GM06990 (cell line): ENCODE results near the gene FUT4.

Experiments
- DNase-seq: peaks from one replicate; pipeline ENCODE4 v3.0.0-alpha.2; 2011; ENCODE audit not compliant: insufficient read length; ENCODE audit errors: extremely low read depth
- H3K27me3 ChIP-seq: replicated peaks from 2 replicates; pipeline ENCODE4 v1.6.0; 2011; ENCODE audit warnings: low read length; ENCODE audit not compliant: control insufficient read depth, insufficient read depth
- H3K36me3 ChIP-seq: 2 replicates; pipeline ENCODE4 v1.5.1; 2011; ENCODE audit warnings: low read length; ENCODE audit not compliant: control insufficient read depth, insufficient read depth
- H3K4me3 ChIP-seq: replicated peaks from 2 replicates; pipeline ENCODE4 v1.5.1; 2011; ENCODE audit warnings: low read depth, mild to moderate bottlenecking, control low read depth, low read length
- TF ChIP-seq, protein P1 (sequence below): IDR thresholded peaks from 2 replicates; pipeline ENCODE4 v1.5.1; 2011; ENCODE audit warnings: low read length, control low read depth, mild to moderate bottlenecking, inconsistent platforms; ENCODE audit not compliant: insufficient read depth, poor library complexity, severe bottlenecking

The FUT4 gene

DNA sequence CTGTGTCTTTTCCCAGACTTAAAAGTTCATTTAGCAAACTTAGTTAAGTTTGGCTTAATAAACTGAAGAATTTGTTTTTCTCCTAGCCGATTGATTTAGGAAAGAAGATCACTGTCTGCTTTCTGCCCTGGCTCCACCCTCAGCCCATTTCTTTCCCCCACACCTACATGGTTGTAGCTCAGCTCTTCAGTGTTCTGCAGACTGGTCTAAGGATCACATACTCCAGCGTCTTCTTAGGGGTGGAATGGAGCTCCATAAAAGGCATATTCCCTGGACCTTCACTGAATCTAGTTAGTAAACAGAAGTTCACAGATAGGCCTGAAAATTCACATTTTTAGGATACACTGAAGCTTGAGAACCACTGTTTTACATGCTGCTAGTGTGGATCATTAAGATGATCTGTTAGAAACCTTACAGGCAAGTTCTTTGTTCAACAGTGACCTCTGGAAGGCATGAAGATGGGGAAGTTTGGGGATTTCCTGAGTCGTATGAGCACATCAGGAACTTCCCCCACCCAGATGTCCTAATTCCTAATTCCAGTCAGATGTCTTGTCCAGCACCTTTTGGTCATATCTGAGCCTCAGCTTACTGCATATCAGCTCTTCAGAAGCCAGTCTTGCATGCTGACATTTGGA lies 40.3 kb downstream of the FUT4 start:
- TF ChIP-seq, protein P1, sequence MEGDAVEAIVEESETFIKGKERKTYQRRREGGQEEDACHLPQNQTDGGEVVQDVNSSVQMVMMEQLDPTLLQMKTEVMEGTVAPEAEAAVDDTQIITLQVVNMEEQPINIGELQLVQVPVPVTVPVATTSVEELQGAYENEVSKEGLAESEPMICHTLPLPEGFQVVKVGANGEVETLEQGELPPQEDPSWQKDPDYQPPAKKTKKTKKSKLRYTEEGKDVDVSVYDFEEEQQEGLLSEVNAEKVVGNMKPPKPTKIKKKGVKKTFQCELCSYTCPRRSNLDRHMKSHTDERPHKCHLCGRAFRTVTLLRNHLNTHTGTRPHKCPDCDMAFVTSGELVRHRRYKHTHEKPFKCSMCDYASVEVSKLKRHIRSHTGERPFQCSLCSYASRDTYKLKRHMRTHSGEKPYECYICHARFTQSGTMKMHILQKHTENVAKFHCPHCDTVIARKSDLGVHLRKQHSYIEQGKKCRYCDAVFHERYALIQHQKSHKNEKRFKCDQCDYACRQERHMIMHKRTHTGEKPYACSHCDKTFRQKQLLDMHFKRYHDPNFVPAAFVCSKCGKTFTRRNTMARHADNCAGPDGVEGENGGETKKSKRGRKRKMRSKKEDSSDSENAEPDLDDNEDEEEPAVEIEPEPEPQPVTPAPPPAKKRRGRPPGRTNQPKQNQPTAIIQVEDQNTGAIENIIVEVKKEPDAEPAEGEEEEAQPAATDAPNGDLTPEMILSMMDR = no peak
- Histone ChIP-seq H3K4me3 (peak overlapping the region; percentile 43), H3K36me3 (no peaks in the 10 kb centered on the region), H3K27me3 (no peaks in the 10 kb centered on the region)
- DNase-seq = peak; percentile 33

DNA sequence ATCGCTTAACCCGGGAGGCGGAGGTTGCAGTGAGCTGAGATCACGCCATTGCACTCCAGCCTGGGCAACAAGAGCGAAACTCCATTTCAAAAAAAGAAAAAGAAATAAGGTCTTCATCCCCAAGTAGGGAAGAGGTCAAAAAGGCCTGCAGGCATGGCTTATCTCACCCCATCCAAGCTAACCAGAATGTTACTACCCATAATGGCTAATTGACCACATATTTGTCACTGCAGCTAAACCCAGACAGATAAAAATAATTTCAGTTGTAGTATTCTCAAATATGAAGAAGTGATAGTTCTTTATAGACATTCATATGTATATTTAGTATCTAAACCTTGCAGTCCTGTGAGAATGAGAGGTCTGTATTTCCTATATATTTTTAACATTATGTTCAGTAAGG lies 41.3 kb downstream of the FUT4 start:
- H3K27me3 ChIP-seq = no peaks in the 10 kb centered on the region
- H3K4me3 ChIP-seq = no peak overlapping the region
- TF ChIP-seq, protein P1 = no peak
- no peak for DNase-seq
- H3K36me3 ChIP-seq = no peaks in the 10 kb centered on the region

DNA sequence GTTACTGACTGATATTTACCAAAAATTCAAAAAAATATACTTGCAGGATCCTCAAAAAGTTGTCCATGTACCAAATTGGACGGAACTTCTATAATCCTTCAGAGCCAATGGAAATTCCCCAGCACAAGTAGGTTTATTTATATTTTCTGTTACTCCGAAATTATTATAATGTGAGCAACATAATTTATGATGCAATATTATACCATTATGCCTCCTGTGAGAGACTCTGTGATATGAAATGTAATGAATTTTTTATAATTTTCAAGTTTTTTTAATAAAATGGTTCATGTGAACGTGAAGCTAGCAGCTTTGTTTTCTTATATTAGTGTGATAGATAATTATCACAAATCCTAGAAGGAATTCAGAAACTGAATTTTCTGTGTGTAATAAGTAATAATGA lies 41.7 kb downstream of the FUT4 start:
- DNase-seq = no peak
- TF ChIP-seq, protein P1 = no peak
- Histone ChIP-seq H3K27me3 (no peaks in the 10 kb centered on the region), H3K36me3 (no peaks in the 10 kb centered on the region), H3K4me3 (no peak overlapping the region)

DNA sequence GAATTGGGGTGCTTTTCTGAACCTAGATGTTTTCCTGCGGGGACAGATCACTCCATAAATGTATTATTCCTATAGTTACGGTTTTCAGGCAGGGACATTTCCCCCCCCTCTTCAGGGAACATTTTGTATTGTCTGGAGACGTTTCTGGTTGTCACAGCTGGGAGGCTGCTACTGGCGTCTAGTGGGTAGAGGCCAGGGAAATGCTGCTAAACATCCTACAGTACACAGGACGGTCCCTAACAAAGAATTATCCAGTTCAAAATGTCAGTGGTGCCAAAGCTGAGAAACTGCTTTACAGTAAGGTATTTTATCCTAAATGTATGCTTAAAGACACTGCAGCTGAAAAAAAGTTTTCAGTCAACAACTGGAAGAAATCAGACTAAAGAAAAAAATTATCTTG lies 42.8 kb downstream of the FUT4 start:
- Histone ChIP-seq H3K27me3 (no peaks in the 10 kb centered on the region), H3K4me3 (no peak overlapping the region), H3K36me3 (no peaks in the 10 kb centered on the region)
- TF ChIP-seq, protein P1 = no peak
- DNase-seq = no peak

DNA sequence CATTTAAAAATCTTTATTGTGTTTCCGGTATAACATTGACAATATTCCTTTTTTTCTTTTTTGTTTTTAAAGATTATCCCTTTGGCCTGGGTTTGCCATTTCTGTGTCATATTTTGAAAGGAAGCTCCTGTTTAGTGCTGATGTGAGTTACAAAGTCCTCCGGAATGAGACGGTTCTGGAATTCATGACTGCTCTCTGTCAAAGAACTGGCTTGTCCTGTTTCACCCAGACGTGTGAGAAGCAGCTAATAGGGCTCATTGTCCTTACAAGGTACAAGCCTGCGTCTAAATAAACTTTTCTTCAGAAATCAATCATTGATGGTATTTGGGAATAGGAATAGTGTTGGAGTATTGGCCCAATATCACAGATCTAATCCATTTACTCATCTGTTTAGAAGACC lies 43.3 kb downstream of the FUT4 start:
- no peaks in the 10 kb centered on the region for H3K36me3 ChIP-seq
- TF ChIP-seq, protein P1 = no peak
- H3K4me3 ChIP-seq = no peak overlapping the region
- no peaks in the 10 kb centered on the region for H3K27me3 ChIP-seq
- no peak for DNase-seq
